Body of pancreas (tissue), 4 donors: ENCODE data around the gene TOX2.

Source experiments
- CTCF ChIP-seq, 7 experiments: fragments of 450-650 bp in 4 of 7; fragments of 200-600 bp in 3 of 7; sonication (generic) in 3 of 7; IDR thresholded peaks; one replicate each; pipeline ENCODE4 v1.5.1; 2016 to 2019; ENCODE audit warnings: antibody characterized with exemption in 7 of 7
- POLR2A ChIP-seq, 3 donors: fragments of 450-650 bp; IDR thresholded peaks; one replicate each; pipeline ENCODE4 v1.6.1; 2016; ENCODE audit warnings: antibody characterized with exemption in 3 of 3, mild to moderate bottlenecking in 2 of 3

GRCh38 chr20:43976547-43976946, 61.9 kb downstream of the TOX2 start:
- no peak for TF ChIP-seq CTCF (IDR thresholded peaks at IDR 0.05)
- no peak for TF ChIP-seq POLR2A (IDR thresholded peaks at IDR 0.05)
